HG03520 (cell line): Measurements from ENCODE around the gene UBL7.

Experiments used
- ATAC-seq: cut with Tn5 transposase; IDR thresholded peaks from one replicate; pipeline ENCODE4 v1.9.1; 2021; ENCODE audit warnings: mild to moderate bottlenecking, moderate library complexity; ENCODE audit not compliant: unreplicated experiment

UBL7 gene

DNA sequence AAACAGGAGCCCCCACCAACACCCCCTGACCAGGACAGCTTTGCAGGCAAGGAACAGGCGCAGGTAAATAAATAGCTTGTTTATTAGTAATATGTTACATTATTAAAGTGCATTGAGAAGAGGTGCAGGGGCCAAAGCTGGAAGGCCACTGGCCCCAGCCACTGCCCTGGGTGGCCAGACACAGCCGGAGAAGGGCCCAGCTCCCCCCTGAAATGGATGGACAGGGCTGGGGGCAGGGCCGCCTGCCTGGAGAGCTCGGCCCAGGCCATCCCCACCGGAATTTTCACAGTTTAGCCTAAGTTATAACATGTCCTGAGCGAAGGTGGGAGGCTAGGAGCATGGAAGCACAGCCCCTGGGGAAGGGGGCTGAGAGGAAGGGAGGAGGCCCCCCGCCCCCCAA lies 51.7 kb downstream of the UBL7 start:
- no peak for ATAC-seq

DNA sequence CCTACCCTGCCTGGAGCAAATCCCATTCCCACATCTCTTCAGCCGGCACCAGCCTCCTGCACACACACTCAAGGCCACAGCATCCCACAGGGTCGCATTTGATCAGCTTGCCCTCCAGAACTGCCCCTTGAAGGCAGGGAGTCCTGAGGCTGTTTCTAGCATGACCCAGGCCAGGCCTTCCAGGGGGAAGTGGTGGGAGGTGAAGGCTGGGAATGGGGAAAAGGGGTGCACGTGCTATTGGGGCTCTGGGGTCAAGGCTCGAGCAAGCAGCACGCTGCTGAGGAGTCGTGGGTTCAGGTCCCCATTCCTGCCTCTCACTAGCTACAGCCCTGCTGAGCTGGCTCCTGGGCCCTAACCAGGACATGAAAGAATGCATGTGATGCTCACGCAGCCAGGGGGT lies 52.1 kb downstream of the UBL7 start:
- ATAC-seq: no peak

DNA sequence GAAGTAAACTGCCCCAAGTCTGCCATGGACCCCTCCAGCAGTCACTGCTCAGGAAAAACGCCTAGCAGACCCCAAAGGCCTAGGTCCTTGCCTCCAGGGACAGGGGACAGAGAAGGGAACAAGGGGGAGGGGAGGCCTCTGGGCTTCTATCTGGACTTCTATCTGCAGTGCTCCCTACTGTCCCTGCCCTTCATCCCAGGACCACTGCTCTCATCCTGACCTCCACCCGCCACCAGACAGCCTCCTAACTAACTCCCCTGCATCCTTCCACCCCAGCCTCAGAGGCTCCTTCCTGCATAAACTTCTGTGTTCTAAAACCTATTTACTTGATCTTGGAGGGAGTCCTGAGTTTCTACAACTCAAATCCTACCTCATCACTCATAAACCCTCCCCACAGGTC lies 52.6 kb downstream of the UBL7 start:
- ATAC-seq: no peak

DNA sequence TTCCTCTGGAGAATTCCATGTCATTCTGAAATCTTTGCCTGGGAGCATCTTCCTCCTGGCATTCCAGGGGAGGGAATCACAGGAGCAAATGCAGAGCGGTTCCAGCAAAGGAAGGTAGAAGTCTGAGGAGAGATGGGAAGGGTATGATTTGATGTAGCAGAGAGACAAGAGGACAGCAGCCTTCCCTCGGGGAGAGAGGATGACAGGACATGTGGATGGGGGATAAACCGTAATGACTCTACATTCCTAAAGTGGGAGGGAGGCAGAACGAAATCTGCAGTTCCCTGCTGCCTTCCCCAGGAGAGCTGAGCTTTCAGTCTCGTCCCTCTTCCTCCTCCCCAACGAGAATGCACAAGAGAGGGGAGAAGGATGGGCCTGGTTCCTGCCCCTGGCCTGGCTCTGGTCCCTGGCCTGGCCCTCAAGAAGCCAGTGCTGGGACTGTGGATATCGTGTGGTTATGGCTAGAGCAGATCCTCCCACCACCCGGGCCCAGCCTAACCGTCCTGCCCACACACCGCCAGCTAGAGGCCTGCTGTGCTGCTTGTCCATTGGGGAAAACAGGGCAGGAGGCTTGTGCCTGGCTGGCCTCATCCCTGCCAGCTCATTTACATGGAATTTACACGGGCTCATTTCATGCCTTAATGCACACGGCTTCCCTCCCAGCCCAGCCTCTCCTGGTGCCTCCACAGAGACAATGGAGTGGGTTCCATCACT lies 53.8 kb downstream of the UBL7 start:
- ATAC-seq: no peak

DNA sequence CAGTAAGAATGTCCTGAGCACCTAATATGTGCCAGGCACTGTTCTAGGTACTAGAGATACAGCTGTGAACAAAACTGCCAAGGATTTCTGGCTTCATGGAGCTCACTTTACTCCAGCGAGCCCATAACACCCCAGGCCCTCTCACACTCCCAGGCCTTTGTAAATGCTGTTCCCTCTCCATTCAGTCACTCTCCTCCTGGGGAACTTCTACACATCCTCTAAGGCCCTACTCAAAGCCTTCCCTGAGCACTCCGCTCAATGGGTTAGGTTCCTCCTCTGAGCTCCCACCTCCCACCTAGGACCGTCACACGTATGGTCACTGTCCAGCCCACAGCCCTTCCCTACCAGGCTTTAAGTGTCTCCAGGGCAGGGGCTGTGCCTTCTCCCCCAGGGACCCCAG lies 54.4 kb downstream of the UBL7 start:
- no peak for ATAC-seq

DNA sequence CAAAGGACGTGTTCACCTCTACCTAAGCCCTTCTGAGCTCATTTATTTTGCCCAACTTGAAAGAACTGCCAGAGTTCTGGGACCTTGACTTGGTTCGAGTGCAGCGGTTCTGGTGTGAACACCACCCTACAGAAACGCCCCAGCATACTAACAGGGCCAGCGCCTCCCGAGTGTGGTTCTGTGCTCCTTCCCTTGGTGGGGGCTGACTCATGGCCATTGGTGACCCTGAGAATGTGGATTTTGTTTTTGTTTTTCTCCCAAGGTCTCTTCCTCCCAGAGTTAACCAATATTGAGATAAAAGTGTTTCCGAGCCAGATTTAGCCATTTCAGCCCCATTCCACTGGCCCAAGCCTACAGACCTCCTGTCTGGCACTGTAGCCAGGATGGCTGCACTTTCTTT lies 55.1 kb downstream of the UBL7 start:
- ATAC-seq: no peak

DNA sequence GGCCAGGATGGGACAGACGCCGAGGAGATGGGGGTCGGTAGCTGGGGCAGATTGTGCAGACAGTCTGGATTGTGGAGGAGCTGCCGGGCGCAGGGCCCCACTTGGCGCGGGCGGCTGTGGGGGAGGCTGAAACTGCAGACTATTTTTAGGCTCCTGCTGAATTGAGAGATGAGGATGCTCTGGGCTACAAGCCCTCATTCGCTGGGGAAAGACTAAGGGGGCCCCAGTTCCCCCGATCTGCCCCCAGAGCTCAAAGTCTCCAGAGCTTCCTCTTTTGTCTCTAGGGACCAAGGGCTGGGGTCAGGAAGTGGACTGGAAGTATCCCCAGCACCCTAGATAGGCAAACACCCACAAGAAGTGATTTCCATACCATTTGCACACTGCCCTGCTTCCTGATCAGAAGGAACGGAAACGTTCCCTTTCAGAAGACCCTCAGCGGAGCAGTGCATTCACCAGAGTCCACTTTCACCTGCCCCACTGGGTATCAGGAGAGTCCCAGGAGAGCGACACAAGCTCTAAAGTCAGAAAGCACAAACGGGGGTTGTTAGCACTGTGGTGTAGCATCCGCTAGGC lies 56.9 kb downstream of the UBL7 start:
- ATAC-seq: no peak

DNA sequence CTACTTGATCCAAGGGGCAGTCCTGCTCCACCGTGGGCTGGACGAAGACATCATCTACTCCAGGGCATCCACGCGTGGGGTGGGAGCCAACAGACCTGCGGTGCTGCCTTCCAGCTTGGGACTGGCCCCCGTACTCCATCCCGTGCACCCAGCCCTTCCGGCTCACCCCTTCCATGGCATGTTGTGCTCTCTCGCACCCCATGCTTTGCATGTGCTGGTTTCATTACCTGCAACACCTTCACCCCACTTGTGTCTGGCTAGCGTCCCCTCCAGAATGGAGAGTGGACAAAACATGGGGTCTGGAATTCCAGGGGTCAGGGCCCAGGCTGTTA lies 57.4 kb downstream of the UBL7 start:
- ATAC-seq: no peak

DNA sequence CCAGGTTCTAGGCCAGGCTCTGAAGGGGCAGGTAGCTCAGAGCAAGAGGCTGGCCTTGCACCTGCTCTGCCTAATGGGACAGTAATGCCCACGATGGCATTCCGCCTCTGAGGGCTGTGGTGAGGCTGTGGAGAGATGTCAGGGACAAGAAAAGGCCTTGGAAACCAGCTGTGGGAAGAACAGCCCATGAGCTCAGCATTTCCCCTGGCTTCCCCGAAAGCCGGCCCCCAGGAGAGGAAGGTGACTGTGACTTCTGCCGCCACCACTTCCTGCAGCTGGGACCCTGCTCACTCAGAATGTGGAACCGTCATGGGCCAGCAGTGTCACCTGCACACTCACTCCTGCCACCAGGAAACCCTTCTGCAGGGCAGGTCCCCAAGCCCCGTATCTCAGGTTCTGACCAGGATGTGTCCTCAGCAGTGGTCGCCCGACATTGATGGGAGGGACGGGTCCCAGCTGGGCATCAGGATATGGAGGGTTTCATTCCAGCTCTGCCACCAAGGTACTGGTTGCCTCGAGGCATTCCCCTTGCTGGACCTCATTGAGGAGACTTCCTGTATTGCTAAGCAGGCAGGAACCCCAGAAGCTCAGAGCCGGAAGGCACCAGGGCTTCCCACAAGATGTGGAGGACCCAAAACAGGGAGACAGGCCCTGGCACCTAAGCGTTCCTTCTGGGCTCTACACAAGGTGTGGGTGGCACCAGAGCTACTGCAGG lies 57.9 kb downstream of the UBL7 start:
- no peak for ATAC-seq

DNA sequence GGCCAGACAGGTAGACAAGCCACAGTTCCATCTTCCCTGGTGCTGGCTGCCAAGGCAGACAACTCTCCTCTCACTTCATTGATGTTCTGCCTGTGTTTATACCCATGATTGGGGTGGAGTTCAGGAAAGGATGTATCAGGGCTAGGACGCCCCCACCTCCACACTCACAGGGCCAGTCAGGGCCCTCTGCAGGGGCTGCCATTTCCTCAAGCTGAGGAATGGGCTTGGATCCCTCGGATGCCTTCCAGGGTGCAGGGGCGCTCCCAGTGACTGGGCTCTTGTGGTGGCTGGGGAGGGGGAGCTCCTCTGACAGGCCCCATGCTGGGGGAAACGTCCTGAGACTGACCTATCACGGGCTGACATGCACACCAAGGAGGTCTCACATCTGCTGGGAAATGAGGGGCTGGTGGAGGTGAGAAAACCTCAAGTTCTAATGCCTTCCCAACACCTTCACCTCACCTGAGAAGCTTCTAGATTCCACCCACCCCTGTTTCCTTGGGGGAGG lies 58.6 kb downstream of the UBL7 start:
- ATAC-seq: no peak

DNA sequence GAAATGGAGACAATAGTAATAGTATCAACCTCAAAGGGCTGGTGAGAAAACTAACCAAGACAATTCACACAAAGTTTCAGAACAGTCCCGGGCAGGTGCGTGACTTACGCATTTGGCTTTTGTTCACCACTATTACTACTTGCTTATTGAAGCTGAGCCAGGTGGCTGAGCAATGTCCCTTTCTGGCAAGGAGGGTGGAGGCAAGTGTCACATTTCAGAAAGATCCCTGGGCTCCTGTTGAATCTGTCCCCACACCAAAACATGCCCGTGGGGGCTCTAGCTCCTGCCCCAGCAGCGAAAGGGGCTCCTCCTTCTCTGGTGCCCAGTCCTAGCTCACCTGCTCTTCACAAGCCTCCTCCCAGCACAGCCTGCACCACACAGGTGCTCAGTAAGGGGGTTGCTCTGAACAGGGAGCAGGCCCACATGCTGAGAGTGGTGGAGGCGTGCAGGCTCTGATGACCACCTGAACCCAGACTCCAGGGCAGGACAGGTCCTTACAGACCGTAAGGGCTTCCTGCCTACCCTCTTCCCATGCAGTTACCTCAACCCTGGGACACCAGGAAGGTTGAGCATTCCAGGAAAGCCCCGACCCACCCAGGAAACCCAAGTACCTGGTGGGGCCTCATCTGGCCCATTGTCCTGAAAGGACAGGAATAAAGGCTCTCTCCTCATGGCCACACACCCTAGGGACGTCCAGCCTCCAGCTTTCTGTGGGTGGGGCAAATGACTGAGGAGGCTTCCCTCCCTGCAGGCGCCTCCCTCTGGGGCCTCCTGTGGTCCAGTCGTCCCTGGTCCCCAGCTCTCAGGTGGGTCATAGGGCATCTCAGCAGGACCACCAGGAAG lies 59.8 kb downstream of the UBL7 start:
- ATAC-seq: no peak

DNA sequence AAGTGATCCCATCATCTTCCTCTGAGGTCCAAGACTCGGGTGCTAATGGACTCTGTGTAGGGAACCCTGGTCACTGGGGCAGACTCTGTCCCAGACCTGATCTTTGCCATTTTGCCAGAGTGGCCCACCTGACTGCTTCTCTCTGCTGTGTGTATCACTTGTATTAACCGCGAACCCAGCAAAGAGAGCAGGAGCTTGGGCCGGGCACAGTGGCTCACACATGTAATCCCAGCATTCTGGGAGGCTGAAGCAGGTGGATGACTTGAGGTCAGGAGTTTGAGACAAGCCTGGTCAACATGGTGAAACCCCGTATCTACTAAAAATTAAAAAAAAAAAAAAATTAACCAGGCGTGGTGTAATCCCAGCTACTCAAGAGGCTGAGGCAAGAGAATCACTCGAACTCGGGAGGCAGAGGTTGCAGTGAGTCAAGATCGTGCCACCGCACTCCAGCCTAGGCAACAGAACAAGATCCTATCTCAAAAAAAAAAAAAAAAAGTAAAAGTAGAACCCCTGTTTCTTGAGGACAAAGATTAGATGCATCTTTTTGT lies 60.6 kb downstream of the UBL7 start:
- no peak for ATAC-seq

DNA sequence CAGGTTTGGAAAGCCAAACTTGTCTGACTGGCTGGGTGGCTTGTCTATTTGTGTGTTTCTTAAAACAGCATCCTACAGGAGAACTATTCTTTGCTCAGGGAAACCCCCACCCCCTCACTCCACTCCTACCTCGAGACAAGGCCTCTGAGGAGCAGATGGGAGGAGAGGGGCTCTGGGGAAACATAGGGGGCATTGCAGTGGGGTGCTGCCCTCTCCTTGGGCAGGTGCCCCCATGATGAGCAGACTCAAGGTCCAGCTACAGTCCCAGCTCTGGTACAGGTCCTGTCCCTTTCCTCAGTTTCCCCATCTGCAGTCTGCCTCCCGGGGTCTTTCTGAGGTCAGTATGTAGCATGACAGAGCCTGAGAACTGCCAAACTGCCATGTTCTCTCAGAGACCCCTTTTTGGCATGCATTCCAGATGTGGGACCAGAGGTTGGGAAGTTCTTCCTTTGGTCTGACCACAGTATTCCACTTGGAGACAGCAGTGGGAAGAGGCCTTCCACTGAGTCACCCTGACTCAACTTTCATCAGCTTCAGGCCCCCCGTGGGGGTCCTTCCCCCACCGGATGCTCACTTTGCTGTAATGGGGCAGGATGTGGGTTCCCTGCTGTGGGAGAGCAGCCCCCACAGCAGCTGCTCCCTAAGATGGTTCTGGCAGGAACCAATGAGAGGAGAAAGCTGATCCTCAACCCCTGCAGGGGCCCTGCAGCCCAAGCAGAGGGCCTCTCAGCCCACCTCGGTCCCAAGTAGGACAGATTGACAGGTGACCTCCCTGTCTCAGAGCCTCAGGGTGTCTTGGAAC lies 61.2 kb downstream of the UBL7 start:
- ATAC-seq: no peak

DNA sequence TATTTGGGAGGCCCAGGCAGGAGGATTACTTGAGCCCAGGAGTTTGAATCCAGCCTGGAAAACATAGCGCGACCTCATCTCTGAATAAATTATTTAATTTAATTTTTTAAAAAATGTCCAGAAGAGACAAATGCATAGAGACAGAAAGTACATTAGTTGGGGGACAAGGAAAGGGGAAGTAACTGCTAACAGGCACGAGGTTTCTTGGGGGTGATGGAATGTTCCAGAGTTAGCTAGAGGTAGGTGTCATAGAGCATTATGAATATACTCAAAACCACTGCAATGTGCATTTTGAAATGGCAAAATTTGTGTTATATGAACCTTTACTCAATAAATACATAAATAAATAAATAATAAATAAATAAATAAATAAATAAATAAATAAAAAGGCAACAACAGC lies 61.9 kb downstream of the UBL7 start:
- no peak for ATAC-seq

DNA sequence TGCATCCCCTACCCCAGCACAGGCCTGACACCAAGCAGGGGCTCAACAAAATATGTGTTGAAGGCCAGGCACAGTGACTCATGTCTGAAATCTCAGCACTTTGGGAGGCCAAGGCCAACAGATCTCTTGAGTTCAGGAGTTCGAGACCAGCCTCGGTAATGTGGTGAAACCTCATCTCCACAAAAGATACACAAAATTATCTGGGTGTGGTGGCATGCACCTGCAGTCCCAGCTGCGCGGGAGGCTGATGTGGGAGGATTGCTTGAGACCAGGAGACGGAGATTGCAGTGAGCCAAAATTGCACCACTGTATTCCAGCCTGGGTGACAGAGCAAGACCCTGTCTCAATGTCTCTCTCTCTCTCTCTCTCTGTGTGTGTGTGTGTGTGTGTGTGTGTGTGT lies 62.8 kb downstream of the UBL7 start:
- ATAC-seq: no peak

DNA sequence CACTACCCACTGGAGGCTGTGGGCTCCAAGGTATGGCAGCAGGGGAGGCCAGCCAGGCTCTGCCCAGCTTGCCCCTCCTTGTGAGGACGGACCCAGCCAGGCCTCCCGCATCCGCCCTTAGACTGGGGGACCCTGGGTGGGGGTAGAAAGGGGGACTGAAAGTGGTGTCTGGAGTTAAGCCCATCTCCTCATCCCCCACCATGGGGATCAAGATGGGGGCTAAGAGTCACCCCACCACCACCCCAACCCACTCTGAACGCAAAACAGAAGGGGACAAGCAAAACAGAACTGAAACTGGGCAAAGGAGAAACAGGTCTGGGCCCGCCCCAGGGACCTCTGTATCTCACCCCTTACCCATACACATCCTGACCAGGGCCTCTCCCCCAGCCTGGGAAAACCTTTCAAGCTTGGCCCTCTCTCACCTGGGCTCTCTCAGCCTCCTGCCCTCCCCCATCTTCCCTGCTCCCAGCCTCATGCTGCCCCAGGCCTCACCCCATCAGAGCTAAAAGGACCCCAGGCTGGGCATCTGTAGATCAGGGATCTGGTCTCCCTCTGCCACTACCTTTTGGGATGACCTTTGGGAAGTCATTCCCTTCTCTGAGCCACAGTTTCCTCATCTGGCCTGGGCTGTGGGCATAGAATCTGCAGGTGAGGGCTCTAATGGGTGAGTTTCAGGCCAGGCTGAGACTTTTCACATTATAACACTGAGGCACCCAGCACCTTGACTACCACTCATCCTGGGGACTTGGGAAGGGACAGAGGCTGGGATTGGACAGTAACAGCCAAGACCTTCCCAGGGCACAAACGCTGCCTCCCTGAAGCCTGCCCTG lies 63.5 kb downstream of the UBL7 start:
- ATAC-seq: no peak

DNA sequence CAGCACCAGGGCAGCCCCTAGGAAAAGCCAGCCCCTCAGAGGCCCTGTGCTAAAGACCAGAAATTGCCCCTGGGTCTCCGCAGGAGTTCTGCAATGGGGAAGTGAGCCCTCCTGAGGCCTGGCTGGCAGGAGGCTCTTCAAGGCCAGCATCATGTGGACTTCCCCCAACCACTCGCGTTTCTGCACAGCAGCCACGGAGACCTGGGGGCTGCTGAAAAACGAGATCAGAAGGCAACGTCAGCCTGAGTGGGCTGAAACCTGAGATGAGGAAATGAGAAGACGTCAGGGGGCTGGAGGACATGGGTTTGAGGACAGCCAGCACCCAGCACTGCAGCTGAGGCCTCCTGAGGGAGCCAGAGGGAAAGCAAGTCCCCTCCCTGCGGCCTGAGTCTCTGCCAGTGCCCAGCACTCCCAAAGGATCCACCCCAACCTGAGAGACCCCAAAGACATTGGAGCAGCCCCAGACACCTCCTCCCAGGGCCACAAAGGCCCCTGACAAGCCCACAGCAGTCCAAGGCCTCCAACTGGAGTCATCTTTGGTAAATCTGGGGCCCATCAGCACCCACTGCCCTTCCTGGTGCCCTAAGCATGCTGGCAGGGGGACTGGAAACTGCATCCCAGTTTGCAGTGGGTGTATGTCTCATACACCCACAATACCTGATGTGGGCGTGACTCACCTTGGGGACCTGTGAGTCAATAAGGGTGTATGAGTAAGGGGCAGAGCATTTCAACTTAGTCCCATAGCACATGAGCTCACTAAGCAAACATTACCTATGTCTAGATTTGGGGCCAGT lies 64.3 kb downstream of the UBL7 start:
- ATAC-seq: no peak

DNA sequence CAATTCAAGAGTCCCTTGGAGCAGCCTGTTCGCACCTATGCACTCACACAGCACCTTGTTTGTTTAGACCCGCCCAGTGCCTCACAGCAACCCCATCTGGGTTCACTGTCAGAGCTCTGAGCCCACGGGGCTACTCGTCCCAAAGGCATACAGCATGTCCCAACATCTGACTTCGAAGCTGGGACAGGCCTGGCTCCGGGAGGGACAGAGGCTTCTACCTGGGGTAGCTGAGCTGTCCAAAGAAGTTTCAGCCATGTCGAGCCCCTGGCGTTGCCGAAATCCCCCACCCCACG lies 64.9 kb downstream of the UBL7 start:
- ATAC-seq: no peak
